Activated CD8-positive, alpha-beta T cell treated with anti-CD3 and anti-CD28 coated beads for 36 hours (primary cell): ENCODE measurements around the gene URI1. TPM values are rescaled to one million over a fixed set of nuclear protein-coding genes. Genes with fewer than 3 reads are reported as not detected.
"Not testable (repeated sequence)": the region's sequence is repeated elsewhere in the genome, so short reads cannot be mapped to it uniquely, and the experiment has no call there.

Experiments used
- ATAC-seq: fragments of 200-7000 bp; cut with Tn5 transposase; one replicate; pipeline ENCODE4 v1.10.0; 2021; ENCODE audit warnings: mild to moderate bottlenecking, moderate library complexity
- CTCF ChIA-PET: fragments of 350-600 bp; sonication (Branson Sonifier 250); formaldehyde crosslinking; loops from one replicate; lab custom pipeline; 2021; ENCODE audit warnings: antibody characterized with exemption; lab: Charles Lee
- POLR2A ChIA-PET: fragments of 350-600 bp; sonication (Branson Sonifier 250); formaldehyde crosslinking; loops from one replicate; lab custom pipeline; 2021; ENCODE audit warnings: antibody characterized with exemption; lab: Charles Lee
- DNase-seq: peaks from one replicate; pipeline ENCODE4 v3.0.0-alpha.2; 2020
- H3K27ac Mint-ChIP-seq: one replicate; pipeline ENCODE4 v1.8.0; 2021; ENCODE audit warnings: mild to moderate bottlenecking, mixed read lengths
- H3K27me3 Mint-ChIP-seq: one replicate; pipeline ENCODE4 v1.8.0; 2021; ENCODE audit warnings: mixed read lengths
- H3K36me3 Mint-ChIP-seq: one replicate; pipeline ENCODE4 v1.8.0; 2021; ENCODE audit warnings: low read depth, mixed read lengths
- H3K4me1 Mint-ChIP-seq: one replicate; pipeline ENCODE4 v1.8.0; 2021; ENCODE audit warnings: low read depth, mixed read lengths
- H3K4me3 Mint-ChIP-seq: one replicate; pipeline ENCODE4 v1.8.0; 2021; ENCODE audit warnings: mild to moderate bottlenecking, moderate library complexity, mixed read lengths
- H3K9me3 Mint-ChIP-seq: one replicate; pipeline ENCODE4 v1.8.0; 2021; ENCODE audit warnings: mixed read lengths
- intact Hi-C: fragments of 100-400 bp; cut with micrococcal nuclease; formaldehyde crosslinking; loops from one replicate; pipeline ENCODE4 v1.10.0; 2022
- total RNA-seq, 2 experiments: library from RNA; stranded (reverse); gene quantifications; one replicate each; pipeline ENCODE4 v1.2.3, GENCODE V29; 2021
- TF ChIP-seq, protein P1 (sequence below): fragments of 200-600 bp; IDR thresholded peaks from one replicate; pipeline ENCODE4 v1.8.0; 2022; ENCODE audit warnings: antibody characterized with exemption, mild to moderate bottlenecking

The URI1 gene
- total RNA-seq, 2 experiments from 2014 or later = 65.5 to 71.1 TPM

DNA sequence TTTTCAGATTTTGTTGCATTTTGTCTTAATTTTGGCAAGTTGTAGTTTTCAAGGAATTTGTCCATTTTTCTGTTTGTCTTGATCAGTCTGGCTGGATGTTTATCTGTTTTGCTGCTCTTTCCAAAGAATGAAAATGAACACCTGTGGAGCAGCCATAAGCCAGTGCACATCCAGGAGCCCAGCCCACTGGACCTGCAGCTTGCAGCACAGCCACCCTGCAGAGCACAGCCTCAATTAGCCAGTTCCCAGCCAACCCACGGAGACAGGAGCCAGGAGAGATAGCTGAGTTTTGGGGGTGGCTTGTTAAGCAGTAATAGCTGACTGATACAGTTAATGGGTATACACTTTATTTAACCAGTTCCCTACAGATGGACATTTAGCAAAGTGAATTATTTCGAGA is 38.0 kb upstream of the URI1 start:
- Mint-ChIP-seq H3K4me3 (no peak overlapping the region), H3K27me3 (no peaks in the 10 kb centered on the region), H3K27ac (no peak overlapping the region), H3K9me3 (peaks cover 5% of the 10 kb centered on the region), H3K4me1 (no peaks in the 10 kb centered on the region), H3K36me3 (no peaks in the 10 kb centered on the region)
- ATAC-seq = no peak
- DNase-seq = no peak
- intact Hi-C loops = no loop called here
- CTCF ChIA-PET = interaction anchor here (1.4 kb wide), 1 partner anchor 144 kb away, joined by 3 read pairs; no protein-coding TSS in a partner anchor
- POLR2A ChIA-PET = no interaction called here
- TF ChIP-seq, protein P1, sequence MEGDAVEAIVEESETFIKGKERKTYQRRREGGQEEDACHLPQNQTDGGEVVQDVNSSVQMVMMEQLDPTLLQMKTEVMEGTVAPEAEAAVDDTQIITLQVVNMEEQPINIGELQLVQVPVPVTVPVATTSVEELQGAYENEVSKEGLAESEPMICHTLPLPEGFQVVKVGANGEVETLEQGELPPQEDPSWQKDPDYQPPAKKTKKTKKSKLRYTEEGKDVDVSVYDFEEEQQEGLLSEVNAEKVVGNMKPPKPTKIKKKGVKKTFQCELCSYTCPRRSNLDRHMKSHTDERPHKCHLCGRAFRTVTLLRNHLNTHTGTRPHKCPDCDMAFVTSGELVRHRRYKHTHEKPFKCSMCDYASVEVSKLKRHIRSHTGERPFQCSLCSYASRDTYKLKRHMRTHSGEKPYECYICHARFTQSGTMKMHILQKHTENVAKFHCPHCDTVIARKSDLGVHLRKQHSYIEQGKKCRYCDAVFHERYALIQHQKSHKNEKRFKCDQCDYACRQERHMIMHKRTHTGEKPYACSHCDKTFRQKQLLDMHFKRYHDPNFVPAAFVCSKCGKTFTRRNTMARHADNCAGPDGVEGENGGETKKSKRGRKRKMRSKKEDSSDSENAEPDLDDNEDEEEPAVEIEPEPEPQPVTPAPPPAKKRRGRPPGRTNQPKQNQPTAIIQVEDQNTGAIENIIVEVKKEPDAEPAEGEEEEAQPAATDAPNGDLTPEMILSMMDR = no peak

DNA sequence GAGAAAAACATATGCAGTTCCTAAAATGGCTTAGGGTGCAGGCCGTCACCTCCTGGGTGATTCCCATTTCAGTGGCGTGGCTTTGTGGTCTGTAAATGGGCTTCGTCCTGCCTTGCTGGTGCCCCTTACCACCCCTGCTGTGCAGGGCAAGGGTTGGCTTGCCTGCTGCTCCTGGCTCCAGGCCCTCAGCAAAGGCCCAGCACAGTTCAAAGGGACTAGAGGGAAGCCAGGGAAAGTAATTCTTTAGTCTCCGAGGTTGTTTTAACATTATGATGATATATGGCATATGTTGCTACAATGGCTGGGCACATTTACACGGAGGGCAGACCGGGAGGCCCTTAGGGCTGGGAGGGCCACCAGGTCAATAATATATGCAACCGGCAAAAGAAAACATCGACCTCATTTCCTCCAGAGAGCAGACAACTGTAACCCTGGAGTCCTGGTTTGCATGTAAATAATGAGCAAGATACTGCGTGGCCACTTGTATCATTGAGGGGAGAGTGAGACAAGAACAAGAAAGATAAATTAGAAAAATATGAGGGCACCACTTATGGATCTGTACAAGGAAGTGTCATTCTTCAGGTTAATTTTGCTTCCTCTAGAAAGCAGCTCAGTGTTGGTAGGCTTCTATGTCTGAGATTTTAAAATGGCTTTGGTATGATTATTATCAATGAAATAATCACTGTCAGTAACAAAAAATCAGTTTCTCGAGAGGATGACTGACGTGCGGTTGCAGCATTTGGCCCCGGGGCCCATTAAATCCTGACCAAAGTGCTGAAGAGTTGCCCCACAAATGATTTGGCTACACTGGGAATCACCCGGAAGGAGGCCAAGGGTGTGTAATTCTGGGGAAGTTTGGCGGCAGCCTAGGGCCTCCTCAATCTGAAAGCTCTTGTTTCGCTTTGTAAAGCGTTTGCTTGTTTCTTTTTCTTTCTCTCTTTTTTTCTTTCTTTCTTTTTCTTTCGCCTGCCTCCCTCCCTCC is 32.8 kb upstream of the URI1 start:
- H3K27me3 Mint-ChIP-seq = no peaks in the 10 kb centered on the region
- TF ChIP-seq, protein P1 = no peak
- H3K4me3 Mint-ChIP-seq = no peak overlapping the region
- H3K9me3 Mint-ChIP-seq = no peaks in the 10 kb centered on the region
- H3K36me3 Mint-ChIP-seq = no peaks in the 10 kb centered on the region
- ATAC-seq (no peak), DNase-seq (no peak)
- POLR2A ChIA-PET = no interaction called here
- no peak overlapping the region for H3K27ac Mint-ChIP-seq
- CTCF ChIA-PET = no interaction called here
- H3K4me1 Mint-ChIP-seq = no peaks in the 10 kb centered on the region
- intact Hi-C loops = no loop called here

DNA sequence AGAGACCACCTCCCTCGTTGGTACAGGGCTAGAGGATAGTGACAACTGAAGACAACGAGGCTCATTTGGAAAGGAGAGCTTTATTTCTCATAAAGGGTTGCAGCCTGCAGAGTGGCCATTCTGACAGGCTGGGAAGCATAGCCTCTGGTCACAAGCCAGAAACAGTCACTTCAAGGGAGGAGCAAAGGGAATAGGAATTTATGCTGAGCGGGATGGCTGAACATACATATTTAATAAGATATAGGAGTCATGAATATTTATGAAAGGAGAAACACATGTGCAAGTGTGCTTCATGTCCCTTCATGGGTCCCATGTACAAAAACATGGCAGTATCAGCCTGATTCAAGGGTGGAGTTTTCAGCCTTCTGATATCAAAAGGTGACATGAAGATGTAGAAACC is 27.1 kb upstream of the URI1 start:
- ChIA-PET POLR2A (no interaction called here), CTCF (no interaction called here)
- Mint-ChIP-seq H3K9me3 (no peaks in the 10 kb centered on the region), H3K27ac (no peak overlapping the region), H3K36me3 (no peaks in the 10 kb centered on the region), H3K27me3 (peaks cover 2% of the 10 kb centered on the region), H3K4me1 (no peaks in the 10 kb centered on the region), H3K4me3 (no peak overlapping the region)
- DNase-seq (no peak), ATAC-seq (no peak)
- TF ChIP-seq, protein P1 = no peak
- intact Hi-C loops = no loop called here

DNA sequence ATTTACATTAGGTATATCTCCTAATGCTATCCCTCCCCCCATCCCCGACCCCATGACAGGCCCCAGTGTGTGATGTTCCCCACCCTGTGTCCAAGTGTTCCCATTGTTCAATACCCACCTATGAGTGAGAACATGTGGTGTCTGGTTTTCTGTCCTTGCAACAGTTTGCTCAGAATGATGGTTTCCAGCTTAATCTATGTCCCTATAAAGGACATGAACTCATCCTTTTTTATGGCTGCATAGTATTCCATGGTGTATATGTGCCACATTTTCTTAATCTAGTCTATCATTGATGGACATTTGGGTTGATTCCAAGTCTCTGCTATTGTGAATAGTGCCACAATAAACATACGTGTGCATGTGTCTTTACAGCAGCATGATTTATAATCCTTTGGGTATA is 26.2 kb upstream of the URI1 start:
- H3K27ac Mint-ChIP-seq, CTCF ChIA-PET, H3K4me3 Mint-ChIP-seq, intact Hi-C loops, DNase-seq, ATAC-seq, H3K4me1 Mint-ChIP-seq, H3K36me3 Mint-ChIP-seq, H3K9me3 Mint-ChIP-seq, POLR2A ChIA-PET, H3K27me3 Mint-ChIP-seq: not testable (repeated sequence)

DNA sequence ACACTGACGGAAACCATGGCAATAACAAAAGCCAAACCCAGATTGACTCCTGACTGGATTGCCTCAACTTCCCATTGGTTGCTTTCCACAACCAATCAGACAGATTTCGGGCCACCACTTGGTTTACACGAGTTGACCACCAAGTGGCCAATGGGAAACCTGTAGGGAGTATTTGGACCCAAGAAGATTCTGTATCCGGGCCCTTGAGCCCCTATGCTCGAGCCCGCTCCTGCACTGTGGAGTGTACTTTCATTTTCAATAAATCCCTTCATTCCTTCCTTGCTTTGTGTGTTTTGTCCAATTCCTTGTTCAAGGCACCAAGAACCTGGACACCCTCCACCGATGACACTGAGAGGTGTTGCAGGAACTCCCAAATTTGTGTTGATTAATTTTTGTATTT is 24.1 kb upstream of the URI1 start:
- Mint-ChIP-seq H3K36me3 (no peaks in the 10 kb centered on the region), H3K4me3 (no peak overlapping the region), H3K9me3 (no peaks in the 10 kb centered on the region), H3K27me3 (peaks cover 2% of the 10 kb centered on the region), H3K4me1 (no peaks in the 10 kb centered on the region), H3K27ac (no peak overlapping the region)
- ATAC-seq = no peak
- ChIA-PET CTCF (no interaction called here), POLR2A (no interaction called here)
- TF ChIP-seq, protein P1 = no peak
- DNase-seq = no peak
- intact Hi-C loops = no loop called here
